ENCODE measurements around the gene ASPSCR1. TPM values are rescaled to one million over a fixed set of nuclear protein-coding genes. Genes with fewer than 3 reads are reported as not detected.

ASPSCR1 gene
- total RNA-seq, 4 donors from 2014 or later, result 21.0 to 61.7 (median 41.3) TPM

- H3K4me1 ChIP-seq, result peaks cover 21 to 45% (median 37%) of the 10 kb centered on the region in 4 donors
- DNase-seq, result no peak
- TF ChIP-seq CTCF (IDR thresholded peaks at IDR 0.05), result no peak
- no peak for TF ChIP-seq EP300 (IDR thresholded peaks at IDR 0.05; ENCODE audit: low read depth)
- no peak for TF ChIP-seq POLR2A (IDR thresholded peaks at IDR 0.05)
- no peak for TF ChIP-seq POLR2AphosphoS5 (IDR thresholded peaks at IDR 0.05)
- H3K27ac ChIP-seq, result no peak overlapping the region
- intact Hi-C loops (cut with DNase I; ENCODE audit: low total_unique reads) (no loop called here), in situ Hi-C loops (cut with MboI; ENCODE audit: low pct_ligation_motif_present in 1 of 4, low pct_unique_long_range_greater_than_20kb in 1 of 4, low sequenced_read_pairs in 3 of 4) (loop anchor here in 1 of 4 donors (25.0 kb wide), 1 partner anchor 198 kb away; no protein-coding TSS in a partner anchor)
- H3K36me3 ChIP-seq, result no peaks in the 10 kb centered on the region
- no peak overlapping the region for H3K4me3 ChIP-seq
- no peaks in the 10 kb centered on the region for H3K9me3 ChIP-seq
- WGBS, 2 donors (ENCODE audit: low coverage in 1 of 2), result 47 to 65% methylated on average over 14 to 22 of the region's 22 CpGs
- peaks cover 89% of the 10 kb centered on the region for H3K27me3 ChIP-seq
Observed at GRCh38 chr17:81964081-81964849, 13.2 kb upstream of the ASPSCR1 start.

- peaks cover 15 to 30% (median 23%) of the 10 kb centered on the region in 4 donors for H3K4me1 ChIP-seq
- WGBS, 2 donors (ENCODE audit: low coverage in 1 of 2), result 42% methylated on average over 33 of the region's 41 CpGs; no CpG with 5 or more reads in 1 of the 2 donors
- peak overlapping the region; percentile 41 to 55 (median 44) for H3K27ac ChIP-seq
- peaks cover 70% of the 10 kb centered on the region for H3K27me3 ChIP-seq
- H3K4me3 ChIP-seq, result no peak overlapping the region
- DNase-seq, result peak; percentile 70
- TF ChIP-seq EP300 (IDR thresholded peaks at IDR 0.05; ENCODE audit: low read depth) (no peak), POLR2A (IDR thresholded peaks at IDR 0.05) (no peak), CTCF (IDR thresholded peaks at IDR 0.05) (no peak), POLR2AphosphoS5 (IDR thresholded peaks at IDR 0.05) (peak; percentile 94 to 98 (median 95))
- in situ Hi-C loops (cut with MboI; ENCODE audit: low pct_ligation_motif_present in 1 of 4, low pct_unique_long_range_greater_than_20kb in 1 of 4, low sequenced_read_pairs in 3 of 4), result loop anchor here in 1 of 4 donors (25.0 kb wide), 1 partner anchor 196 kb away; no protein-coding TSS in a partner anchor
- H3K9me3 ChIP-seq, result no peaks in the 10 kb centered on the region
- no peaks in the 10 kb centered on the region for H3K36me3 ChIP-seq
- intact Hi-C loops (cut with DNase I; ENCODE audit: low total_unique reads), result no loop called here
Observed at GRCh38 chr17:81966343-81967243, 10.8 kb upstream of the ASPSCR1 start.

GRCh38 chr17:81967244-81967532 lies 10.2 kb upstream of the ASPSCR1 start:
- Histone ChIP-seq H3K27ac (peak overlapping the region; percentile 41 to 55 (median 44)), H3K27me3 (peaks cover 64% of the 10 kb centered on the region), H3K9me3 (no peaks in the 10 kb centered on the region), H3K4me3 (no peak overlapping the region), H3K4me1 (peaks cover 15 to 26% (median 21%) of the 10 kb centered on the region in 4 donors), H3K36me3 (no peaks in the 10 kb centered on the region)
- 18% methylated on average over 2 of the region's 5 CpGs; no CpG with 5 or more reads in 1 of the 2 donors for WGBS, 2 donors (ENCODE audit: low coverage in 1 of 2)
- TF ChIP-seq CTCF (IDR thresholded peaks at IDR 0.05) (no peak), EP300 (IDR thresholded peaks at IDR 0.05; ENCODE audit: low read depth) (no peak), POLR2AphosphoS5 (IDR thresholded peaks at IDR 0.05) (no peak), POLR2A (IDR thresholded peaks at IDR 0.05) (no peak)
- in situ Hi-C loops (cut with MboI; ENCODE audit: low pct_ligation_motif_present in 1 of 4, low pct_unique_long_range_greater_than_20kb in 1 of 4, low sequenced_read_pairs in 3 of 4) (loop anchor here in 1 of 4 donors (25.0 kb wide), 1 partner anchor 195 kb away; no protein-coding TSS in a partner anchor), intact Hi-C loops (cut with DNase I; ENCODE audit: low total_unique reads) (no loop called here)
- DNase-seq, result no peak

Data from transverse colon (tissue), 4 donors.